Measurements from ENCODE around the gene MRLN. TPM values are rescaled to one million over a fixed set of nuclear protein-coding genes. Genes with fewer than 3 reads are reported as not detected.

The MRLN gene
- total and polyA plus RNA-seq, 2 of the 8 experiments (the other 6 are each of a cell fraction or from before 2014, with no cell fraction given) = 0.21 TPM; not detected in 1

DNA sequence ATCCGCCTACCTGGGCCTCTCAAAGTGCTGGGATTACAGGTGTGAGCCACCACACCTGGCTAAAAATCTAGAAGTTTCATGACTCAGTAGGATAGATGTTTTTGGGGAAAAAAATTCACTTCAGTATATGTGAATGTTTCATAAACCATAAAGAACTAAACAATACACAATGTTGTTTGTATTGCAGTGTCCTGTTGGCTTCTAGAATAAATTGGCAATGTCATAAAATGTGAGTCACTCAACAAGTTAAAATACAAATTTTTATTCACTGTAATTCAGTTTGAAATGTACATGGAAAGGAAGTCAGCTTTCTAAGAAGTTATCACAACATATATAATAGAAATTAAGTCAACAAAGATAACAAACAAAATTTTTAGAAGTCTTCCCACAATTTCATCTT, 16.5 kb downstream of the MRLN start (continued):
- TF ChIP-seq, protein P1, sequence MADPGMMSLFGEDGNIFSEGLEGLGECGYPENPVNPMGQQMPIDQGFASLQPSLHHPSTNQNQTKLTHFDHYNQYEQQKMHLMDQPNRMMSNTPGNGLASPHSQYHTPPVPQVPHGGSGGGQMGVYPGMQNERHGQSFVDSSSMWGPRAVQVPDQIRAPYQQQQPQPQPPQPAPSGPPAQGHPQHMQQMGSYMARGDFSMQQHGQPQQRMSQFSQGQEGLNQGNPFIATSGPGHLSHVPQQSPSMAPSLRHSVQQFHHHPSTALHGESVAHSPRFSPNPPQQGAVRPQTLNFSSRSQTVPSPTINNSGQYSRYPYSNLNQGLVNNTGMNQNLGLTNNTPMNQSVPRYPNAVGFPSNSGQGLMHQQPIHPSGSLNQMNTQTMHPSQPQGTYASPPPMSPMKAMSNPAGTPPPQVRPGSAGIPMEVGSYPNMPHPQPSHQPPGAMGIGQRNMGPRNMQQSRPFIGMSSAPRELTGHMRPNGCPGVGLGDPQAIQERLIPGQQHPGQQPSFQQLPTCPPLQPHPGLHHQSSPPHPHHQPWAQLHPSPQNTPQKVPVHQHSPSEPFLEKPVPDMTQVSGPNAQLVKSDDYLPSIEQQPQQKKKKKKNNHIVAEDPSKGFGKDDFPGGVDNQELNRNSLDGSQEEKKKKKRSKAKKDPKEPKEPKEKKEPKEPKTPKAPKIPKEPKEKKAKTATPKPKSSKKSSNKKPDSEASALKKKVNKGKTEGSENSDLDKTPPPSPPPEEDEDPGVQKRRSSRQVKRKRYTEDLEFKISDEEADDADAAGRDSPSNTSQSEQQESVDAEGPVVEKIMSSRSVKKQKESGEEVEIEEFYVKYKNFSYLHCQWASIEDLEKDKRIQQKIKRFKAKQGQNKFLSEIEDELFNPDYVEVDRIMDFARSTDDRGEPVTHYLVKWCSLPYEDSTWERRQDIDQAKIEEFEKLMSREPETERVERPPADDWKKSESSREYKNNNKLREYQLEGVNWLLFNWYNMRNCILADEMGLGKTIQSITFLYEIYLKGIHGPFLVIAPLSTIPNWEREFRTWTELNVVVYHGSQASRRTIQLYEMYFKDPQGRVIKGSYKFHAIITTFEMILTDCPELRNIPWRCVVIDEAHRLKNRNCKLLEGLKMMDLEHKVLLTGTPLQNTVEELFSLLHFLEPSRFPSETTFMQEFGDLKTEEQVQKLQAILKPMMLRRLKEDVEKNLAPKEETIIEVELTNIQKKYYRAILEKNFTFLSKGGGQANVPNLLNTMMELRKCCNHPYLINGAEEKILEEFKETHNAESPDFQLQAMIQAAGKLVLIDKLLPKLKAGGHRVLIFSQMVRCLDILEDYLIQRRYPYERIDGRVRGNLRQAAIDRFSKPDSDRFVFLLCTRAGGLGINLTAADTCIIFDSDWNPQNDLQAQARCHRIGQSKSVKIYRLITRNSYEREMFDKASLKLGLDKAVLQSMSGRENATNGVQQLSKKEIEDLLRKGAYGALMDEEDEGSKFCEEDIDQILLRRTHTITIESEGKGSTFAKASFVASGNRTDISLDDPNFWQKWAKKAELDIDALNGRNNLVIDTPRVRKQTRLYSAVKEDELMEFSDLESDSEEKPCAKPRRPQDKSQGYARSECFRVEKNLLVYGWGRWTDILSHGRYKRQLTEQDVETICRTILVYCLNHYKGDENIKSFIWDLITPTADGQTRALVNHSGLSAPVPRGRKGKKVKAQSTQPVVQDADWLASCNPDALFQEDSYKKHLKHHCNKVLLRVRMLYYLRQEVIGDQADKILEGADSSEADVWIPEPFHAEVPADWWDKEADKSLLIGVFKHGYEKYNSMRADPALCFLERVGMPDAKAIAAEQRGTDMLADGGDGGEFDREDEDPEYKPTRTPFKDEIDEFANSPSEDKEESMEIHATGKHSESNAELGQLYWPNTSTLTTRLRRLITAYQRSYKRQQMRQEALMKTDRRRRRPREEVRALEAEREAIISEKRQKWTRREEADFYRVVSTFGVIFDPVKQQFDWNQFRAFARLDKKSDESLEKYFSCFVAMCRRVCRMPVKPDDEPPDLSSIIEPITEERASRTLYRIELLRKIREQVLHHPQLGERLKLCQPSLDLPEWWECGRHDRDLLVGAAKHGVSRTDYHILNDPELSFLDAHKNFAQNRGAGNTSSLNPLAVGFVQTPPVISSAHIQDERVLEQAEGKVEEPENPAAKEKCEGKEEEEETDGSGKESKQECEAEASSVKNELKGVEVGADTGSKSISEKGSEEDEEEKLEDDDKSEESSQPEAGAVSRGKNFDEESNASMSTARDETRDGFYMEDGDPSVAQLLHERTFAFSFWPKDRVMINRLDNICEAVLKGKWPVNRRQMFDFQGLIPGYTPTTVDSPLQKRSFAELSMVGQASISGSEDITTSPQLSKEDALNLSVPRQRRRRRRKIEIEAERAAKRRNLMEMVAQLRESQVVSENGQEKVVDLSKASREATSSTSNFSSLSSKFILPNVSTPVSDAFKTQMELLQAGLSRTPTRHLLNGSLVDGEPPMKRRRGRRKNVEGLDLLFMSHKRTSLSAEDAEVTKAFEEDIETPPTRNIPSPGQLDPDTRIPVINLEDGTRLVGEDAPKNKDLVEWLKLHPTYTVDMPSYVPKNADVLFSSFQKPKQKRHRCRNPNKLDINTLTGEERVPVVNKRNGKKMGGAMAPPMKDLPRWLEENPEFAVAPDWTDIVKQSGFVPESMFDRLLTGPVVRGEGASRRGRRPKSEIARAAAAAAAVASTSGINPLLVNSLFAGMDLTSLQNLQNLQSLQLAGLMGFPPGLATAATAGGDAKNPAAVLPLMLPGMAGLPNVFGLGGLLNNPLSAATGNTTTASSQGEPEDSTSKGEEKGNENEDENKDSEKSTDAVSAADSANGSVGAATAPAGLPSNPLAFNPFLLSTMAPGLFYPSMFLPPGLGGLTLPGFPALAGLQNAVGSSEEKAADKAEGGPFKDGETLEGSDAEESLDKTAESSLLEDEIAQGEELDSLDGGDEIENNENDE (IDR thresholded peaks at IDR 0.05; ENCODE audit: insufficient replicate concordance, low read length) = no peak
- no peak for TF ChIP-seq RBBP5 (IDR thresholded peaks at IDR 0.05; ENCODE audit: borderline replicate concordance, low read depth, low read length)
- TF ChIP-seq SIN3A (conservative IDR thresholded peaks at IDR 0.05 in 1 of 2, IDR thresholded peaks at IDR 0.05 in 1 of 2; ENCODE audit: low read depth in 1 of 2, low read length in 2 of 2) = no peak
- TF ChIP-seq POLR2AphosphoS5 (IDR thresholded peaks at IDR 0.05; ENCODE audit: low read depth, low read length) = no peak
- no peak for TF ChIP-seq RNF2 (IDR thresholded peaks at IDR 0.05; ENCODE audit: borderline replicate concordance, low read depth, low read length, missing control alignments, poor library complexity, severe bottlenecking)
- TF ChIP-seq TBP (IDR thresholded peaks at IDR 0.05; ENCODE audit: low read depth, low read length) = no peak
- TF ChIP-seq HDAC2 (IDR thresholded peaks at IDR 0.05; ENCODE audit: borderline replicate concordance in 1 of 2, low read depth in 2 of 2, low read length in 2 of 2) = no peak
- TF ChIP-seq PHF8 (conservative IDR thresholded peaks at IDR 0.05; ENCODE audit: low read depth, low read length) = no peak
- no peak for TF ChIP-seq EZH2 (IDR thresholded peaks at IDR 0.05; ENCODE audit: low read depth, low read length, severe bottlenecking)
- TF ChIP-seq, protein P2, sequence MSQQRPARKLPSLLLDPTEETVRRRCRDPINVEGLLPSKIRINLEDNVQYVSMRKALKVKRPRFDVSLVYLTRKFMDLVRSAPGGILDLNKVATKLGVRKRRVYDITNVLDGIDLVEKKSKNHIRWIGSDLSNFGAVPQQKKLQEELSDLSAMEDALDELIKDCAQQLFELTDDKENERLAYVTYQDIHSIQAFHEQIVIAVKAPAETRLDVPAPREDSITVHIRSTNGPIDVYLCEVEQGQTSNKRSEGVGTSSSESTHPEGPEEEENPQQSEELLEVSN (IDR thresholded peaks at IDR 0.05) = no peak

Data from H1 (cell line).